GM20431 (cell line): ENCODE results near the gene ABTB2.
"Not testable (repeated sequence)": the region's sequence is repeated elsewhere in the genome, so short reads cannot be mapped to it uniquely, and the experiment has no call there.

Source experiments
- in situ Hi-C: fragments of 300-500 bp; cut with MseI, MboI; formaldehyde crosslinking; loops from one replicate; pipeline ENCODE4 v1.15.0; 2020; ENCODE audit warnings: low sequenced_read_pairs; ENCODE audit not compliant: unreplicated experiment

ABTB2 gene

GRCh38 chr11:34357701-34358257, at the start of gene ABTB2:
ABTB2 (minus strand) TSS chr11:34358010.
- in situ Hi-C loops, result loop anchor here (10.0 to 25.0 kb wide), 2 partner anchors 183 to 495 kb away; no protein-coding TSS in a partner anchor

- in situ Hi-C loops, result no loop called here
Measured at GRCh38 chr11:34407121-34407813, 49.5 kb upstream of the ABTB2 start.

- in situ Hi-C loops, result no loop called here
Measured at GRCh38 chr11:34406413-34406812, 48.6 kb upstream of the ABTB2 start.

GRCh38 chr11:34405079-34405858, 47.5 kb upstream of the ABTB2 start:
- in situ Hi-C loops, result no loop called here

GRCh38 chr11:34404280-34404679, 46.5 kb upstream of the ABTB2 start:
- in situ Hi-C loops, result no loop called here

- in situ Hi-C loops, result no loop called here
Measured at GRCh38 chr11:34403431-34403830, 45.6 kb upstream of the ABTB2 start.

- in situ Hi-C loops, result no loop called here
Measured at GRCh38 chr11:34397811-34398210, 40.0 kb upstream of the ABTB2 start.

- in situ Hi-C loops, result no loop called here
Measured at GRCh38 chr11:34397120-34397519, 39.3 kb upstream of the ABTB2 start.

GRCh38 chr11:34395916-34396550, 38.2 kb upstream of the ABTB2 start:
- in situ Hi-C loops, result no loop called here

- in situ Hi-C loops, result no loop called here
Measured at GRCh38 chr11:34394771-34395300, 37.0 kb upstream of the ABTB2 start.

GRCh38 chr11:34387653-34388052, 29.8 kb upstream of the ABTB2 start:
- in situ Hi-C loops, result no loop called here

- in situ Hi-C loops, result not testable (repeated sequence)
Measured at GRCh38 chr11:34386356-34386755, 28.5 kb upstream of the ABTB2 start.

GRCh38 chr11:34382532-34383276, 24.9 kb upstream of the ABTB2 start:
- in situ Hi-C loops, result no loop called here

GRCh38 chr11:34381775-34382174, 24.0 kb upstream of the ABTB2 start:
- in situ Hi-C loops, result no loop called here

- in situ Hi-C loops, result no loop called here
Measured at GRCh38 chr11:34380696-34381095, 22.9 kb upstream of the ABTB2 start.

- in situ Hi-C loops, result no loop called here
Measured at GRCh38 chr11:34379539-34379938, 21.7 kb upstream of the ABTB2 start.

GRCh38 chr11:34379079-34379478, 21.3 kb upstream of the ABTB2 start:
- in situ Hi-C loops, result no loop called here

GRCh38 chr11:34373727-34374126, 15.9 kb upstream of the ABTB2 start:
- in situ Hi-C loops, result loop anchor here (25.0 kb wide), 1 partner anchor 511 kb away; no protein-coding TSS in a partner anchor

- in situ Hi-C loops, result loop anchor here (10.0 to 25.0 kb wide), 3 partner anchors 108 to 504 kb away; no protein-coding TSS in a partner anchor
Measured at GRCh38 chr11:34366522-34366921, 8.7 kb upstream of the ABTB2 start.
